Spleen (tissue), 7 donors: ENCODE measurements around the gene RPF1.

Source experiments
- POLR2AphosphoS5 ChIP-seq, 3 donors: sonication (generic); formaldehyde crosslinking; IDR thresholded peaks; one replicate each; pipeline ENCODE4 v1.5.1; 2017; ENCODE audit warnings: antibody characterized with exemption in 3 of 3
- TF ChIP-seq, protein P1 (sequence below), 11 experiments: fragments of 200-600 bp in 7 of 11; fragments of 450-650 bp in 4 of 11; sonication (generic) in 4 of 11; IDR thresholded peaks in 8 of 11; conservative IDR thresholded peaks in 3 of 11; 1 replicate in 7 of 11; 2 replicates in 4 of 11; pipeline versions ENCODE4 v1.4.0 to v1.8.0; 2016 to 2021; ENCODE audit warnings: antibody characterized with exemption in 11 of 11, inconsistent platforms in 4 of 11, mild to moderate bottlenecking in 1 of 11
- donor health status: DM: no; HTN: no; CAD: no; lungs with moderate emphysema.
- donor health status: DM: no; HTN: no; CAD: no.
- donor health status: DM: no; HTN: no; CAD: no.

DNA sequence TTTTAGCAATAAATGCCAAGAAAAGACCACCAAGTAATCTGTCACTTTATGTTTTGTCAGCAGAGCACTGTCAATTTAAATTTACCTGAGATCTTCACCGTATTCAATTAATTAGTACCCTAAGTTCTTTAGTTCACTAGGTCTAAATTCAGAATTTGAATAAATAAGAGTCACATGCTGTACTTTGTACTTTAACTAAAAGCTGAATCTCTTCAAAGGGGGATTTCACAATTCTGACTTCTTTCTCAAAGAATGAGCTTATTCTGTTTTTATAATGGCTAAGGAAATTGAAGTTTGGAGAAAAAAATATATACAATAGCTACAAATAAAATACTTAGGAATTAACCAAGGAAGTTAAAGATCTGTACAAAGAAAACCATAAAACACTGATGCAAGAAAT is 29.4 kb downstream of the RPF1 start:
- TF ChIP-seq, protein P1, sequence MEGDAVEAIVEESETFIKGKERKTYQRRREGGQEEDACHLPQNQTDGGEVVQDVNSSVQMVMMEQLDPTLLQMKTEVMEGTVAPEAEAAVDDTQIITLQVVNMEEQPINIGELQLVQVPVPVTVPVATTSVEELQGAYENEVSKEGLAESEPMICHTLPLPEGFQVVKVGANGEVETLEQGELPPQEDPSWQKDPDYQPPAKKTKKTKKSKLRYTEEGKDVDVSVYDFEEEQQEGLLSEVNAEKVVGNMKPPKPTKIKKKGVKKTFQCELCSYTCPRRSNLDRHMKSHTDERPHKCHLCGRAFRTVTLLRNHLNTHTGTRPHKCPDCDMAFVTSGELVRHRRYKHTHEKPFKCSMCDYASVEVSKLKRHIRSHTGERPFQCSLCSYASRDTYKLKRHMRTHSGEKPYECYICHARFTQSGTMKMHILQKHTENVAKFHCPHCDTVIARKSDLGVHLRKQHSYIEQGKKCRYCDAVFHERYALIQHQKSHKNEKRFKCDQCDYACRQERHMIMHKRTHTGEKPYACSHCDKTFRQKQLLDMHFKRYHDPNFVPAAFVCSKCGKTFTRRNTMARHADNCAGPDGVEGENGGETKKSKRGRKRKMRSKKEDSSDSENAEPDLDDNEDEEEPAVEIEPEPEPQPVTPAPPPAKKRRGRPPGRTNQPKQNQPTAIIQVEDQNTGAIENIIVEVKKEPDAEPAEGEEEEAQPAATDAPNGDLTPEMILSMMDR (IDR thresholded peaks at IDR 0.05 in 8 of 11, conservative IDR thresholded peaks at IDR 0.05 in 3 of 11), result no peak
- no peak for TF ChIP-seq POLR2AphosphoS5 (IDR thresholded peaks at IDR 0.05)
